ENCODE results near the gene FAM20B. TPM values are rescaled to one million over a fixed set of nuclear protein-coding genes. Genes with fewer than 3 reads are reported as not detected.

The FAM20B gene
- total and polyA plus RNA-seq, 12 donors = 15.4 to 69.9 (median 38.3) TPM

DNA sequence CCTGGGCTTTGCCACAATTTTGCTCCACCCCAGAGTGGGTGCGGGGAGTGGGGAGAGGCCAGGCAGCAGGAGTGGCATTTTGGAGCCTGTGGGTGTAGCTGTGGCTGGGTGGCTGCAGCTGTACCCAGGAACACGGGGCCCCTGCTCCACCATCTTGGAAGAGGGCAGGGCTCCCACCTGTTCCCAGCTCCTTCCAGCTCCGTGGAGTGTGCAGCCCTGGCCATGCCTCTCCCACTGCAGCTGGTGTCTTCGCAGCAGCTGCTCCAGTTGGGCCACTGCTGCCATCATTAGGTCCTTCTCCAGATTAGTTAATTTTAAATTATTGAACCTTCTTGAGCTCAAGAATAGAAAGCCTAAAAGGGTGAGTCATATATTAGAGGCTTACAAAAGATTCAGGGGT, 17.6 kb downstream of the FAM20B start:
- Histone ChIP-seq H3K36me3 (replicated peaks in 1 of 2) (peaks cover 0 to 3% of the 10 kb centered on the region in 2 donors), H3K27ac (no peak overlapping the region), H3K4me1 (replicated peaks in 1 of 2) (peaks cover 10 to 20% of the 10 kb centered on the region in 2 donors), H3K27me3 (no peaks in the 10 kb centered on the region), H3K4me3 (no peak overlapping the region), H3K9me3 (replicated peaks in 1 of 3) (no peaks in the 10 kb centered on the region)
- DNase-seq = no peak
- TF ChIP-seq POLR2A (IDR thresholded peaks at IDR 0.05) (no peak), CTCF (IDR thresholded peaks at IDR 0.05) (no peak)
- 93 to 95% (median 94%) methylated on average over 2 to 4 of the region's 4 CpGs; no CpG with 5 or more reads in 1 of the 4 donors for whole genome bisulfite sequencing, 4 donors
- intact Hi-C loops (cut with DNase I) = no loop called here

DNA sequence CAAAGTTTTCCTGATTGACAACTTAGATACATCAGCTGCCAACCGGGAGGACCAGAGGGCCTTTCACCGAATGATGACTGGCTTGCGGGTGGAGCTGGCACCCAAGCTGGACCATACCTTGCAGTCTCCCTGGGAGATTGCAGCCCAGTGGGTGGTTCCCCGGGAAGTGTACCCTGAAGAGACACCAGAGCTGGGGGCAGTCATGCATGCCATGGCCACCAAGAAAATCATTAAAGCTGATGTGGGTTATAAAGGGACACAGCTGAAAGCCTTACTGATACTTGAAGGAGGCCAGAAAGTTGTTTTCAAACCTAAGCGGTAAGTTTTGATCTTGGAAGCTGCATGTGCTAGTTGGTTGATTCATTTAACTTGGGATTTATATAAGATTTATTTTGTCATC, 18.2 kb downstream of the FAM20B start:
- H3K36me3 ChIP-seq (replicated peaks in 1 of 2) = peaks cover 0 to 3% of the 10 kb centered on the region in 2 donors
- TF ChIP-seq POLR2A (IDR thresholded peaks at IDR 0.05) = no peak
- TF ChIP-seq CTCF (IDR thresholded peaks at IDR 0.05) = no peak
- H3K4me1 ChIP-seq (replicated peaks in 1 of 2) = peaks cover 10 to 13% of the 10 kb centered on the region in 2 donors
- no peak overlapping the region for H3K27ac ChIP-seq
- DNase-seq = no peak
- no peak overlapping the region for H3K4me3 ChIP-seq
- H3K27me3 ChIP-seq = no peaks in the 10 kb centered on the region
- intact Hi-C loops (cut with DNase I) = no loop called here
- H3K9me3 ChIP-seq (replicated peaks in 1 of 3) = no peaks in the 10 kb centered on the region
- 97 to 99% (median 99%) methylated on average over 5 of the region's 5 CpGs for WGBS, 4 donors

GRCh38 chr1:179046808-179047635, 21.3 kb downstream of the FAM20B start:
- Histone ChIP-seq H3K4me3 (no peak overlapping the region), H3K9me3 (replicated peaks in 1 of 3) (no peaks in the 10 kb centered on the region), H3K27ac (no peak overlapping the region), H3K27me3 (no peaks in the 10 kb centered on the region), H3K4me1 (replicated peaks in 1 of 2) (peaks cover 7 to 10% of the 10 kb centered on the region in 2 donors), H3K36me3 (replicated peaks in 1 of 2) (peaks cover 0 to 3% of the 10 kb centered on the region in 2 donors)
- no peak for DNase-seq
- intact Hi-C loops (cut with DNase I) = no loop called here
- TF ChIP-seq CTCF (IDR thresholded peaks at IDR 0.05) (no peak), POLR2A (IDR thresholded peaks at IDR 0.05) (no peak)
- WGBS, 4 donors = 91 to 93% (median 92%) methylated on average over 14 of the region's 14 CpGs

GRCh38 chr1:179047636-179047997, 21.9 kb downstream of the FAM20B start:
- Histone ChIP-seq H3K9me3 (replicated peaks in 1 of 3) (no peaks in the 10 kb centered on the region), H3K36me3 (replicated peaks in 1 of 2) (peaks cover 0 to 3% of the 10 kb centered on the region in 2 donors), H3K27me3 (no peaks in the 10 kb centered on the region), H3K27ac (no peak overlapping the region), H3K4me3 (no peak overlapping the region), H3K4me1 (replicated peaks in 1 of 2) (peaks cover 7 to 10% of the 10 kb centered on the region in 2 donors)
- no peak for DNase-seq
- intact Hi-C loops (cut with DNase I) = no loop called here
- TF ChIP-seq POLR2A (IDR thresholded peaks at IDR 0.05) = no peak
- TF ChIP-seq CTCF (IDR thresholded peaks at IDR 0.05) = no peak

Data from adrenal gland (tissue), 12 donors.